Renal cortex interstitium (tissue), 11 donors: ENCODE measurements around the gene UBTD1. TPM values are rescaled to one million over a fixed set of nuclear protein-coding genes. Genes with fewer than 3 reads are reported as not detected.
A peak's percentile ranks its signal among the peaks of the same experiment; 100 is the strongest.

Source experiments
- DNase-seq, 11 donors: peaks; one replicate each; pipeline ENCODE4 v3.0.0-alpha.2; 2013; ENCODE audit warnings: low read depth in 9 of 11, low spot score in 4 of 11; ENCODE audit errors: extremely low read depth in 1 of 11
- polyA plus RNA-seq, 3 donors: library from polyadenylated mRNA; unstranded; fragments of 120-200 nt; gene quantifications; one replicate each; pipeline ENCODE4 v1.2.1, GENCODE V29; 2013; ENCODE audit not compliant: insufficient read length in 3 of 3

Gene UBTD1
- polyA plus RNA-seq, 3 donors, result 6.8 to 11.7 (median 9.8) TPM

DNA sequence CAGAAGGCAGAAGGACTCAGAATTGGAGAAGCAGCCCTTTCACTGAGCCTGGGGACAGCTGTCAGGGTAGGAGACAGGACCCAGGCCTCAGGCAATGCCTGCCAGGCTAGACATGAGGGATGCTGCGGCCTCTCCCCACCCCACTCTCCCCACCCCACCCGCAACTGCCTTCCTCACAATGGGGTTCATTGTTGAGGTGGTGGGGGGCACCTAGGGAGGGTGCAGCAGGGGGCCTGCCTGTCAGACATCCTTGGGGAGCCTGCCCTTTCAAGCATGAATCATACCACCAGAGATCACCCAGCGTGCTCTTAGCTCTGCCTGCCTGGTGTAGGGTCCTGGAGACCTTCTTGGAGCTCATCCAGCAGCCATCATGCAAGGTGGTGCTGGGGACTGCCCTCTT, 90.8 kb downstream of the UBTD1 start, which contains the start of gene C10orf62:
C10orf62 (plus strand) TSS at position 243 of the 400 bp plus-strand sequence. CDS start 177 bp downstream, outside the sequence.
- no peak for DNase-seq

DNA sequence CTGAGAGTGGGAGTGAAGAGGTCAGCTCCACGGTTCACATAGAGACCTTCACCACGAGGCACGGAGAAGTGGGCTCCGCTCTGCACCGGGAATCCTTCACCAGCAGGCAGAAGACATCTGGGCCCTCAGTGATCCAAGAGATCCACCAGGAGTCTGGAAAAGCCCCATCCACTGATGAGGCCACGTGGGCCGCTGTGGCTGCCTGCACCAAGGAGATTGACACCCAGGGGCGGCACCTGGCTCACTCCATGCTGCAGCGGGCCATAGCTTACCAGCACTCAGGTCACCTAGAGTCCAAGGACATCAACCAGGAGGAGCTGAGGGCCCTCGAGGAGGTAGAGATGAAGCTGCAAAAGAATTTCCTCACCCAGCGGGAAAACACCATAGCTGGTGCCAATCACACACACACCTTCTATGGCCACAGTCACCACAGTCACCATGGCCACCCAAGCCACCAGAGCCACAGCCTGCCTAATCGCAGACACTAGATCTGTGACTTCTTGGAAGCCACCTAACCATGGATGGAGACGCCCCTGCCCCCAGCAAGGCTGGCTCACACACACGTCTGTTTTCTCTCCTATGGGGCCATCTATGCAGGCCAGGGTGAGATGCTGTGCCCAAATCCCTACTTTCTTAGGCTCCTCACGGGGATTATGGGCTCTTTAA, 91.5 kb downstream of the UBTD1 start:
- no peak for DNase-seq

DNA sequence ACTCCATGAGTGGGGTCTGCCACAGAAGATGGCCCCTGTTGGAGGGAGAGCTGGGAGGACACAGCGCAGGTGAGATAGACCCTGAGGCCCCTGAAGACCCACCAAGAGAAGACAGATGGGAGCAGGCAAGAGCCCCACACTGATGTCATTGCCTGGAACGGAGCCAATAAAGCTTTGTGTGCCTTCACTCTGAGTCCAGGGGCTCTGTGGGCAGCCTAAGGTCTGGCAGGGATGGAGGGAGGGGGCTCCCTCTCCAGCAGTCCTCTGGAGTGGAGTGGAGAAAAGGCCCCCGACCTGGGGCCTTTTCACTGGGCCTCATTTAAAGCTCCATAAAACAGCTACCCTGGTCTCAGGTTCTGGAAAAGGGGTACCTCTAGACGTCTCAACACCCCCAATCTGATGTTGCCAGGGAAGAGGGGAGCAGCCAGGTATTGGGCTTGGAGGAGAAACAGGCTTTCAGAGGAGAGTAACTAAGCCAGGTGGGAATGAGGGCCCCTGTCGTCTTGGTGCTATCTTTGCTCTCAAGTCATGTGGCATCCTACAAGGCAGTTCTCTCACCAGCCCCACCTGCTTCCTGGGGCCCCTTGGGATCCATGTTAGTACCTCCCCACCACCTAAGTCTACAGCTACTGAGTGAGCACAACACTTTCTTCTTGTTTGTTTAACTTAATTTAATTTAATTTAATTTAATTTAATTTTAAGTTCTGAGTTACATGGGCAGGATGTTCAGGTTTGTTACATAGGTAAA, 92.2 kb downstream of the UBTD1 start:
- DNase-seq, result no peak

DNA sequence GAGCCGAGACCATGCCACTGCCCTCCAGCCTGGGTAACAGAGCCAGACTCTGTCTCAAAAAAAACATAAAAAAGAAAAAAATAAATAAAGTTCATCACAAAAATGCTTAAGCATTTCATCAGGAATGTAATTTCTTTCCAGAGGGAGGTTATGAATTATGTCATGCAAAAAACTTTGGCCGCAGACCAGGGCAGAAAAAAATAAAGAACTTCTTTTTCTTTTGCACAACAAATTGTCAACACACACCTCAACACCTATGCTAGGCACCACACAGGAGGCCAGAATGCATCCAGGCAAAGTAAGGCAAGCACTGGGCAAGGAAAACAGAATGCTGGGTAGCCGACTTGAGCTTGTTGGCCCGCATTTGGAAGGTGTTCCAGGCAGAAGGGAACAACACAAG, 94.7 kb downstream of the UBTD1 start:
- no peak for DNase-seq

DNA sequence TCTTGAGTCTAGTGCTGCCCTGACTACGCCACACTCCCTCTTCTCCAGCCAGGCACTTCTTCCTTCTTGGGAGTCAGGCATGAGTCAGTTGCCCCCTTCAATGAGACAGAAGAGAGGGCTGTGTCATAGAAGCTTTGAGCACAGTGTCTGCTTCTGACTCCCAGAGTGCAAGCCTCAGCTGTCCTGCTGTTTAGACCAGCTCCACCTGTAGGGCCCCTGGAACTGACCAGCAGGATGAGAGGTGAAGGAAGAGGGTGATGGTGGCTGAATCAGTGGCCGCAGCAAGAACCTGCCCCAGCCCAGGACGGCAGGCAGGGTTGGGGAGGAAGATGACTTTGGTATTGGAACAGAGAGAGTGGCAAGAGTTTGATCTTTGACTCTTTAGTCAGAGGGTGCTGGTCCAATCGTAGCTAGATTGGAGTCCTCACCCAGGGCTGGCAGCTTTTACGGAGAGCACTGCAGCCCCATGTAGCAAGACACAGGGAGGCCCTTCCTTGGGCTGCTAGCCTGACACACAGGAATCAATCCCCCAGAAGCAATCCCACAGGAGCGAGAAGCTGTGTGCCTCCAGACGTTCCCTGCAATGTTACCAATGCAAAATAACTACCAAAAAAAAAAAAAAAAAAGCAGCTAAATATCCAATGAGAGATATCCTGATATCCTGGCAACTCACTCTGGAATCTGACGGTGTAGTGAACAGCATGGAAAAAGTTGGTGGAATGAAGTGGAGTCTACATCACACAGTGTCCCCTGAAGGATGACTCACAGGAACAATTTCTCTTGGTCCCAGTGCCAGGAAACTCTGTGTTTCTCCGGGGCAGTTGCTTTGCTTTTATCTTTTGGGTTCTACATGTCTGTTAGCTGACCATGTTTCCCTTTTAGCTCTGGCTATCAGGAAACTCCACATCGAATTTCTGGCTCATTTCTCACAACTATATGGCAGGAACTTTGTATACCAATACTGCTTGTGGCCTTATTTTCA, 97.7 kb downstream of the UBTD1 start:
- DNase-seq, result no peak

DNA sequence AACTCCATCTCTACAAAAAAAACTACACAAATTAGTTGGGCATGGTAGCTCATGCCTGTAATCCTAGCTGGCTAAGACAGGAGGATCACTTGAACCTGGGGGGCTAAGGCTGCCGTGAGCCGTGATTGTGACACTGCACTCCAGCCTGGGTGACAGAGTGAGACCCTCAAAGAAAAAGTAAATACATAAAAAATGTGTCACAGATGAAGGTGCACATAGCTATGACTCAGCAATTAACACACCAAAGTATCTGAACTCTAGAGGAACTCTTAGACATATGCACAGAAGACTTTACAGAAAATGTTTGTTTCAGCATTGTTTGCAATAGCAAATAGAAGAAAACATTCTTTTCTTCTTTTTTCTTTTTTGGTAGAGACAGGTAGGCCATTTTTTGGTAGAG, 99.1 kb downstream of the UBTD1 start:
- DNase-seq, result no peak

DNA sequence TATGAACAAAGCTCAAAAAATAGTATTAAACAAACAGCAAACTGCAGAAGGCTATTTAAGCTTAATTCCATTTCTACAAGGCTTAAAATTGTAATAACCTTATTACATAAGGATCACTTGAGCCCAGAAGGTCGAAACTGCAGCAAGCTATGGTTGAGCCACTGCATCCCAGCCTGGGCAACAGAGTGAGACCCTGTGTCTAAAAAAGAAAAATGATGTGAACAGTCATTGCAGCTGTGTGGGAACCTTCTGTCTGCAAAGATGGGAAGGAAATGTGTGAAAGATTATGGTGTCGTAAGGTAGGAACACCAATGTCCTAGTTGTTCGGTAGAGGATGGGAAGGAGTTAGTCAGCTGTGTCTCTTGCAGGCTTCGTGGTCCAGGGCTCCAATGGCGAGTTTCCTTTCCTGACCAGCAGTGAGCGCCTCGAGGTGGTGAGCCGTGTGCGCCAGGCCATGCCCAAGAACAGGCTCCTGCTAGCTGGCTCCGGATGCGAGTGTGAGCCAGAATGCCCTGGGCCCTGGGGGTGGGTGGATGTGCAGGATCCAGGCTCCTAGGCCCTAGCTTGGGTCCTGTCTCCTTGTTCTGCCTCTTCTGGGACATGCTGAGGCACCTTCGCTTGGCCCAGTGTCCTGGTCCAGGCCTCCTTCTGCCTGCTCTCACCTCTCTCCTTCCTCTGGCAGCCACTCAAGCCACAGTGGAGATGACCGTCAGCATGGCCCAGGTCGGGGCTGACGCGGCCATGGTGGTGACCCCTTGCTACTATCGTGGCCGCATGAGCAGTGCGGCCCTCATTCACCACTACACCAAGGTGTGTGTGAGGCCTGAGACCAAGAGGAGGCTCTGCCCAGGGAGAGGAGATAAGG, 99.9 kb downstream of the UBTD1 start:
- DNase-seq, result no peak

DNA sequence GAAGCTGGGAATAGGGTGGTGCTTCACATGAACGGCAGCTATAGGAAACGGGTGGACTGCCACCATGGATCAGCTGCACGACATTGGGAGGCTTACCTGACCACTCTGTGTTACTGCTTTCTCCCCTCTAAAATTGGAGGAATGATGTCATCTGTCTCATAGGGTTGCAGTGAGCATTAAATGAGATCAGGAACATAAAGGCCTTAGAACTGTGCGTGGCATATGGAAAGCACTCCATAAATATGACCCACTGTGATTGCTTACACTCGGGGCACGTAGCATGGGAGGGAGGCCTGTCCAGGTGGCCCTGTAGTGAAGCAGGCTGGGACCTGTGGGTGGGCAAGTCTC, 100.5 kb downstream of the UBTD1 start:
- no peak for DNase-seq

DNA sequence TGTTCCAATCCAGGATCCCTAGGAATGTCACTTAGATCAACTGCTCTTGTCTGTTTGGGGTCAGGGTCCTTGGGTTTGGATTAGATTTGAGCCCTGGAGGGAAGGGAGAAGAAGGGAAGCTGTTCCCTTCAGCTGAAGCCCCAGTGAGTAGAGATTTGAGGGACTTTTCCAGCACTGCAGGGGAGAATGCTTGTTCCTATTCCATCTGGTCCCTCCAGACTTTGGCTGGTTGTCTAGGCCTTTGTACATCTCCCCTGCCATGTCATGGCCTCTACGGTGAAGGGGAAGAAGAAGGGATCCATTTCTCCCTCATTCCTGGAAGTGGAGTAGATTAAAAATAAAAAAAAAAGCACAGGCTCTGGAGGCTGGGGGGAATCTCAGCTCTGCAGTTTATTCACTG, 101.9 kb downstream of the UBTD1 start:
- no peak for DNase-seq

DNA sequence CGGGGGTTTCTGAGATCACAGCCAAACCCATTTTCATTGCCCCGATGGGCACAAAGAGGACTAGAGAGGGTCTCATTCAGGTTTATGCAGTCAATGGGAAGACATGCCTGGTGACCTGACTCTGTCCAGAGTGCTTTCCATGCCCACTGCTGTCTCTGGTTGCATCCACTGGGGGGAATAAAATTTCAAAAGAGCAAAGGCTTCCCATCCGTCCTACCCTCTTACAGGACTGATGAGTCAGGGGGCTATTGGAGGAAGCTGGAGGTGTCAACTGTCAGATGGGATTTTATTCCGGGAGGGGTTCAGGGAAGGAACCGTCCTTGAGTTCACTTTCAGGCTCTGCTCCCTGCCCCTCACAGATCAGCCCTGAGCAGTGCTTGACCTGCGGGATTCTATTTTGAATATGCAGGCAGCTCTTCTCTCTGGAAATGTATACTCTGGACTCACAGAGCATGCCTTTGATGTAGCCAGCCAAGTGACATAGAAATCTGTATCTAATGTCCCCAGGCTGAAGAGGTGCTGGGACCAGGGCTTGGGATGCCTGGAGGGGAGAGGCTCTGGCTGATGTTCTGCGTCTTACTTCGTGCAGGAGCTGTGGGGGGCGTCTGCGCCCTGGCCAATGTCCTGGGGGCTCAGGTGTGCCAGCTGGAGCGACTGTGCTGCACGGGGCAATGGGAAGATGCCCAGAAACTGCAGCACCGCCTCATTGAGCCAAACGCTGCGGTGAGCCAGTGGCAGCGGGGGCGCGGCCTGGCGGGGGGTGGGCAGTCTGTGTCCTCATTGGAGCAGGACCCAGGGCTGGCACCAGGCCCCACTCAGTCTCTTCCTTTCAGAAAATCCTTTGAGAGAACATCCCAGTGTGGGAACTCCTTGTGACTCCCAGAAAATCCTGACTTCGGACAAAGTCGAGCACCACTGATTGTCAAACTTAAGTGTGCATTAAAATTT, 102.8 kb downstream of the UBTD1 start:
- DNase-seq, result no peak

DNA sequence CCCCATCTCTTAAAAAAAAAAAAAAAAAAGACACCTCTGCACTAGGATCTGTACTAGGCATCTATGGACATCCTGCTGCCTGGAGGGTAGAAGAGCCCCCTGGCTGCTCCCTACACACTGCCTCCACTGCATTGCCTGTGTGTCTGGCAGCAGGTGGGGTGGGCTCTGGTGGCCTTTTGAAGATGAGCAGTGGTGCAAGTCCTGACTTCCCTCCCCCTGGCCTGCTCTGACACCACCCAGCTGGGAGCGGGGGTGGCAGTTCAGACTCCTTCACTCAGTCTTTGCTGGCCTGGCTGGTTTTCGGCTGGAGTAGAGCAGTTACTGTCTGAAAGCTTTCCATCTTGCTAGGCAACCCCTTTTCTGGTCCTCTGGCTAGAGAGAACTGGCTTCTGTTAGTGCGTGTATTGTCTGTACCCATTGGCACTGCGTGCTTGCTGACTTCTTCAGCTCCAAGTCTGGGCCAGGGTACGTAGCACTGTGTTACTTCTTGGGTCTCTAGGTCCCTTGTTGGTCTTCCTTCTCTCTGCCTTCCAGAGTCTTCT, 108.4 kb downstream of the UBTD1 start:
- DNase-seq, result peak in 1 of 11 donors; percentile 12

DNA sequence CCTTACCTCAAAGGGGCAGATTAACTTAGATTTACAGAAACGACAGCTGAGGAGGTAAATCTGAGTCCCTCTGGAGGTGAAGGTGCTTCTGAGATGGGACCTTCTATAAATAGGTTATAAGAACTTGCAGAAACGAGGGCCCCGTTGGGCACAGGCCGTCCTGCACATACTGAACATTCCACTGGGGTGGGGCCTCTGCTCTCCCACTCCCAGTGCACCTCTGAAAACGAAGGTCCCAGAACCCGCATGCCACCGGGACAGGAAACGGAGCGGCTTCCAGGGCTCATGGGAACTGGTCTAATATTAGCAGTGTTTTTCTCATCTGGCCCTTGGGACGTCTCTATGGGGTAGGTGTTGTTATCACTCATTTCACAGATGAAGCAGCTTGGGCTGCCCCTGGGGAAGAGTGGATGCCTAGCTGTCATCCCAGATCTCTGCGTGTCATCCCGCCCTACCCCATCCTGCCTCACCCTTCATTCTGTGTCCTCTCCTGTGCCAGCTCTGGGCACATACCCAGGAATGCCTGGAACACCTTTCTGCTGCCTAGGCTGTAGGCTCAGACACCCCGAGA, 110.4 kb downstream of the UBTD1 start:
- no peak for DNase-seq

DNA sequence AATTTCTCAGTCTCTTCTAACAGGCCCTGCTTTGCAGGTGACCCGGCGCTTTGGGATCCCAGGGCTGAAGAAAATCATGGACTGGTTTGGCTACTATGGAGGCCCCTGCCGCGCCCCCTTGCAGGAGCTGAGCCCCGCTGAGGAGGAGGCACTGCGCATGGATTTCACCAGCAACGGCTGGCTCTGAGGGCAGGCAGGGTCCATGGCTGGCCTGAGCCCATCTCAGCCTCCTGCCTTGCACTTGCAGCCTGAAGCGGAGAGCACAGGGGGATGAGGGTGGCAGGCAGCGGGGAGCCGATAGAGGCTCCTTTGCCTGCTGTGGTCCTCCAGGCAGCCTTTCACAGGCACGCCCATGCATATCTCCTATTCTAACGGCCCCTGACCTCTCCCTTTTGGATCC, 112.7 kb downstream of the UBTD1 start:
- no peak for DNase-seq

DNA sequence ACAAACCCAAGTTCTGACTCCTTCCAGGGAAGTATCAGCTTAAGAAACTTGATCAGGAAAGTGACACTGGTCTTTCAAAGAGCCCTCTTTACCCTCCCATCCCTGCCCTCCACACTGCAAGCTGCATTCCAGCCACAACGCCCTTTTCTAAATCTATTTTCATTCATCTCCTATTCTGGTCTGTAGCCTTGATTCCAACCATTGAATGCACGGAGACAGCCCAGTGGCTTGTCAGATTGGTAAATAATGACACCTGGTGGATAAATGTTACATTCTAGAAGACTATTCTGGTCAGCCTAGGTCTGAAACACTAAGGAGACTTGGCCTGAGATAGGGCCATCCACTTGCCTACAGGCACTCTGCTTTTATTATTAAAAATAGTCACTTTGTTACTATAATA, 113.7 kb downstream of the UBTD1 start:
- peak in 3 of 11 donors; percentile 17 to 37 (median 33) for DNase-seq

DNA sequence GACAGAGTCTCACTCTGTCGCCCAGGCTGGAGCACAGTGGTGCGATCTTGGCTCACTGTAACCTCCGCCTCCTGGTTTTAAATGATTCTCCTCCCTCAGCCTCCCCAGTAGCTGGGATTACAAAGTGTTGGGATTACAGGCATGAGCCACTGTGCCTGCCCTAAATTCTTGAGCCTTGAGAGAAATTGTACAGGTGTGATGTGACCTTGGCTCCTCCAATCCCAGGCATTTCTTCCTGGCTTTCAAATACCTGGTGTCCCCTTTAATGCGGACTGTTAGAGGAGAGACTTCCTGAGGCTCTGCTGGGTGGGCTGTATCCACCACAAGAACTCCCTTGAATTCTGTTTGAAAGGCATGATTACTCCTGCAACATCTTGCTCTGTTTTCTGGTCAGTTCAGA, 119.6 kb downstream of the UBTD1 start:
- DNase-seq, result no peak

DNA sequence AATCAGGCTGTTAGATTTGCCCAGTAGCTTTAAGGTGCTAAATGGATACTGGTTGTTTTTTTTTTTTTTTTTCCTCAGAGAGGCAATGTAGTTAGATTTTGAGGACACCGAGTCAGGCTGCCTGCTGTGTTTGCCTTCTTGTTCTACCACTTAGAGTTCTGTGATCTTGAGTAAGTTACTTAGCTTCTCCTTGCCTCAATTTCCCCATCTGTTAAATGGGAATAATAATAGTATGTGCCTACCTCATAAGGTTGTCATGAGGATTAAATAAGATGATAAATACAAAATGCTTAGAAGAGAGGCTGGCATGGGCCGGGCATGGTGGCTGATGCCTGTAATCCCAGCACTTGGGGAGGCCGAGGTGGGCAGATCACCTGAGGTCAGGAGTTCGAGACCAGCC, 120.0 kb downstream of the UBTD1 start:
- no peak for DNase-seq
